Peyer's patch (tissue), 4 donors: ENCODE data around the gene HSD17B12.

ENCODE experiments used
- CTCF ChIP-seq, 6 experiments: fragments of 450-650 bp in 4 of 6; fragments of 200-600 bp in 2 of 6; sonication (generic) in 1 of 6; IDR thresholded peaks; one replicate each; pipeline ENCODE4 v1.5.1; 2017 to 2019; ENCODE audit warnings: antibody characterized with exemption in 6 of 6, mild to moderate bottlenecking in 3 of 6, moderate library complexity in 1 of 6
- POLR2A ChIP-seq, 2 donors: fragments of 450-650 bp; IDR thresholded peaks; one replicate each; pipeline ENCODE4 v1.5.1; 2017; ENCODE audit warnings: antibody characterized with exemption in 2 of 2, mild to moderate bottlenecking in 2 of 2, moderate library complexity in 2 of 2

- TF ChIP-seq CTCF (IDR thresholded peaks at IDR 0.05) = peak; percentile 14 to 75 (median 68)
- TF ChIP-seq POLR2A (IDR thresholded peaks at IDR 0.05) = no peak
These were observed 171.6 kb downstream of the HSD17B12 start for GRCh38 chr11:43852057-43852636.
